Ureter (tissue), 1 donor: ENCODE results near the gene KLF16. TPM values are rescaled to one million over a fixed set of nuclear protein-coding genes. Genes with fewer than 3 reads are reported as not detected.

Experiments
- DNase-seq: peaks from one replicate; pipeline ENCODE4 v3.0.0-alpha.2; 2020; ENCODE audit warnings: low spot score
- total RNA-seq: library from RNA; stranded (reverse); gene quantifications from one replicate; pipeline ENCODE4 v1.2.4, GENCODE V29; 2023
- donor health status: DM: yes; HTN: yes; CAD: no.

The KLF16 gene
- total RNA-seq, 1 donor from 2014 or later = 14.8 TPM

- no peak for DNase-seq
Measured at GRCh38 chr19:1823539-1824251, 39.7 kb downstream of the KLF16 start.

GRCh38 chr19:1823020-1823419 lies 40.4 kb downstream of the KLF16 start:
- no peak for DNase-seq

DNA sequence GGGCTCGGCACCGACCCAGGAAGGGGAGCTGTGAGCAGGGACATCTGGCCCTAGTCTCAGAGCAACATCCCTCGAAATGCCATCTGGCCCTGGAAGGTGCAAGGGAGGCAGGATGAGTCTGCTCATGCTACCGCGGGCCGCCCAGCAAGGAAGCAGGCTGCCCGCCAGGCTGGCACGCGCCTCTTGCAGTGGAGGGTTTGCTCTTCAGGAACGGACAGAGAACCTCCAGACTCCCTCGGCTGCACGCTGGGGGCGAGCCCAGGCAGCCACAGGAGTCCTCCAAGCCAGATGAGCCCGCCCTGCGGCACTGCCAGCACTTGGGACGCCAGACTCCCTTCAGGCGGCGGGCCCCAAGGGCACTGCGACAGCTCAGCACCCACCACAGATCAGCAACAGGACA lies 41.2 kb downstream of the KLF16 start:
- no peak for DNase-seq

DNA sequence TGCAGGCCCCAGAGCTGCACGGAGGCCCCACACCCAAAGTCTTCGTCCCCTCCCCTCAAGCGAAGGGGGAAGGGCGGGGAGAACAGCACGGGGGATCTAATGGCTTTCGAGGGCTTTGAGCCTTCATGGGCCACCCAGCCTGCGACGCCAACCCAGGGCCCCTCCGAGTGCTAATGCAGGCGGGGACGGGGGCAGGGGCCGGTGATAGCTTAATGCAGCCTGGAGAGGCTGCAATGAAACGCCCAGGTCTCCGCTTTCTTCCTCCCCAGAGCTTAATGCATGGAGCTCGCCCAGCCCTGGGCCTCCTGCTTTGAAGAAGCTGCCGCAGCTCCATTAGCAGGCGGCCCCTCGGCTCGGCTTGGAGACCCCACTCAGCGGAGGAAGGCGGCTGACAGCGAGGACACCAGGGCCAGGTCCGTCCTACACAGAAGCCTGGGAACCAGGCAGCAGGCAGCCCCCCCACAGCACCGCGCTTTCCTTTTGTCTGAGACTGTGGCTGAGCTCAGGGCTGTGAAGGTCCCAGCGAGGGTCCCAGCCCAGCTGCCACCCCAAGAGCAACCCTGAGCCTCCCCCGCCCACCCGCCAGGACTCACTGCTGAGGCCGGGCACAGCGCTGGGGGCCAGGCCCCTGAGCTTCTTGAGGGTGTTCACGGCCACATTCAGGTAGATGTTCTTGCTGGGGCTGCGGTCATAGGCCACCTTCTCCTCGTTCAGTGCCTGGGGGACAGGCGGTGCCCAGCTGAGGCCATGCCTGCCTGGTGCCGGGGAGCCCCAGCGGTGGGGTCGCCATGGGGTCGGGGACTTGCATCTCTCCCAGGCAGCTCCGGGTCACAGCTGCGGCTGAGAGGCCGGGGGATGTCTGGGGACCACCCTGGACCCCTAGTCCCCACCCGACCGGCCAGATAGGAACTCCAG lies 43.8 kb downstream of the KLF16 start:
- DNase-seq = no peak

GRCh38 chr19:1818549-1819195 lies 44.7 kb downstream of the KLF16 start:
- DNase-seq = no peak

- no peak for DNase-seq
Measured at GRCh38 chr19:1817553-1818179, 45.7 kb downstream of the KLF16 start.

DNA sequence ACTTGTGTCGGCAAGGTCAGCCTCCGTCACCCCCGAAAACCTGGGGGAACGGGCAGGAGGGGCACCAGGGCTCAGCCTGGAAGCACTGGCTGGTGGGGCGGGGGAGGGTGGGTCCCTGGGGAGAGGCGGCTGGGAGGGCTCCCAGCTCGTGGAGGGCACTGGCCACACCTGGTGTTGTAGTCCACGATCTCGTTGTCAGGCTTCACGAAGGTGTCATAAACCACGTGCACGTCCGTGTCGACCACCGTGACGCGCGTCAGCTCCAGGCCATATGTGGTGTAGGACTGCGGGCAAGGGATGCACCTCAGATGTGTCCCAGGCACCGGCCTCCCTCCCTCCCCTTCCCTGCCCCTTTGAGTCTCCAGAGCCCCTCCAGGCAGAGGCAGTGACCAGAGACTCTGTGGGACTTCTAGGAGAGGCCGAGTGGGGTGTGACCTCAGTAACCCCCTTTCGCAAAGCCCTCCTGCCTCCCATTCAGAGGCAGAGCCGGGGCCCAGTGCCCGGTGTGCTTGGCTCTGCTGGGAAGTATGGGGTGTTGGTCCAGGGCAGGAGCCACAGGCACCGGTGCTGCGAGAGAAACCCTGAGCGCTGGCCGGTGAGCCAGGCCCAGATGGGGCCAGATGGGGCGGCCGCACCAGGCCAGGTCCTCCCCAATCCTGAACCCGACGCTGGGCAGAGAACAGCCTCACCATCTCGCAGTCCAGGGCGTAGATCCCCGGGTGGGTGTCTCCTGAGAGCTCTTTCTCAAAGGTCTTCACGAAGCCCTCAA lies 46.7 kb downstream of the KLF16 start:
- DNase-seq = no peak

- no peak for DNase-seq
Measured at GRCh38 chr19:1815605-1816529, 47.5 kb downstream of the KLF16 start.

DNA sequence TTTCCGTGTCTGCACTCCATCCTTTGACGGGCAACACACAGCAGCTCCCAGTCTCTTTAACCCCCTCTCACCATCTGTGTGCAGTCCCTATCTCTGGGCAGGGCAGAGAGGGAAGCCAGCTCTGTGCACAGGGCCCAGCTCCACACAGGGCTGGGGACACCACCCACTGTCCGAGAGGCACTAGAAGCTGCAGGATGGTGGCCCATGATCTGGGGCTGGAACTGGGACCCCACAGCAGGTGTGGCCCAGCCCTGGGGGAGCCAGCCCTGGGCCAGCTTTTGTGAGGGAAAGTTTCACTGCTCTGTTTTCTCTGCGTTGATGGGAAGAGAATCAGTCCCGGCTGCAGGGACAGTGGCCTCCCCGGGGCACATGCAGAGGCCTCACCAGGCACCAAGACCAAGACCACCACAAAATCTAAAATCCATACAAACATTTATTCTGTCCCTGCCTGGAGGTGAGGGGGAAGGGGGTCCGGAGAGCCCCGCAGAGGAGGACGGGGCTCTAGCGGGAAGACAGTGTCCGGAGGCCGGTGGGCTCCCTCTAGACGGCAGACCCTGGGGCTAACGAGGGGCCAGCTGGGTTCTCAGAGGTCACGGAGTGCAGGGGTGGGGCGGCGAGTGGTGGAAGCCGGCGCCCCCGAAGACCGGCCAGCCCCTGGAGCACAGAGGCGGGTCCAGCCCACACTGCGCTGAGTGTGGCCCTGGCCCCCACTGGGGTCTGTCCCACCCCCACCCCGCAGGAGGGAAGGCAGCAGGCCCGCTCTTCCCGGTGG lies 48.4 kb downstream of the KLF16 start:
- DNase-seq = no peak

DNA sequence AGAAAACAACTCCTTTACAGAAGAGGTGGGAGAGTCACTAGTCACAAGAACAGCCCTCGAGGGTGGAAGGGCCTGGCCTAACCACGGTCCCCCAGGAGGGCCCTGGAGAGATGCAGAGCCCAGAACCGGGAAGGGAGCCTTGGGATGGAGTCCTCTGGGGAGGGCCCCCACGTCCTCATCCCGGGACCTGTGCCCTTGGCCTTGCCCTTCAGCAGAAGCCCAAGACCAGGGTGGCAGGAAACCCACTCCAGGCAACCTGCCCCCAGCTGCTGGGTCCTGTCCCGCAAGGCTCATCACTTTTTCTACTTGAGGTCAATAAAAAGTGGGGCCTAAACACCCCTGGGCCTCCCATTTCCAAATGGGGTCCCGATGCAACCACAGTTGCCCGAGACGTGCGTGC lies 49.0 kb downstream of the KLF16 start:
- DNase-seq = no peak

DNA sequence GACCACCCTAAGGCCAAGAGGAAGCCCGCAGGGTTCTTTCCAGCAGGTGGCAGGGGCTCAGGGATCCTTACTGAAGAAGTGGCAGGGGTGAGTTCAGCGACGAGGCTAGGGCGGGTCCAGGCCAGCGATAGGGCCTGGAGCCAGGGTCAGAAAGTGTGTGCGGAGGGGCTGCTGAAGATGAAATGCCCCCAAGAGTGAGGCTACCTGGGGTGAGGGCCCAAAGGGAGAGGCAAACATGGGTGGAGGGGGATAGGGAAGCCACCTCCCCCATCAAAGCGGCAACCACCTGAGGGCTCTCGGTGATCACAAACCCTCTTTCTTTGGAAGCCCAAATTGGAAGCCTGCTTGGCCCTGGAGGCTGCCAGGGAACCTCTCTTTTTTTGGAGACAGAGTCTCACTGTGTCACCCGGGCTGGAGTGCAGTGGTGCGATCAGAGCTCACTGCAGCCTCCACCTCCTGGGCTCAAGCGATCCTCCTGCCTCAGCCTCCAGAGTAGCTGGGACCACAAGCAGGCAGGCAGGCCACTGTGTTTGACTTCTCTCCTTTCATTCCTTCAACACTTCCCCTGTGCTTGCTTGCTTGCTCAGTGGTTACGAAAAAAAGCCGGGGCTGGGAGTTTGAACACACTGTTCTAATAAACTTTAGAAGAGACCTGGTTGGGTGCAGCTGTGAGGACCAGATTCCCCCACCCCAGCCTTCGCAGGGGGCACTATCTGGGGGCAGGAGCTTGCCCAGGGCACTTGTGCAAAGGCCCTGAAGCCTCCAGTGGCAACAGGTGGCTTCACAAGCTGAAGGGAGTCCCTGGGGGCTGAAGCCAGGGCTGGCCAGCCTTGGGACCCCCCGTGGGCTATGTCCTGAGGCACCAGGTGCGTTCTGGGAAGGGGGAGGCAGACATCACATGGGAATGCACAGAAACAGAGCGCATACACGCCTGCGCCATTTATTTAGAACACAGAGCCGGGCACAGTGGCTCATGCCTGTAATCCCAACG lies 49.9 kb downstream of the KLF16 start:
- no peak for DNase-seq

DNA sequence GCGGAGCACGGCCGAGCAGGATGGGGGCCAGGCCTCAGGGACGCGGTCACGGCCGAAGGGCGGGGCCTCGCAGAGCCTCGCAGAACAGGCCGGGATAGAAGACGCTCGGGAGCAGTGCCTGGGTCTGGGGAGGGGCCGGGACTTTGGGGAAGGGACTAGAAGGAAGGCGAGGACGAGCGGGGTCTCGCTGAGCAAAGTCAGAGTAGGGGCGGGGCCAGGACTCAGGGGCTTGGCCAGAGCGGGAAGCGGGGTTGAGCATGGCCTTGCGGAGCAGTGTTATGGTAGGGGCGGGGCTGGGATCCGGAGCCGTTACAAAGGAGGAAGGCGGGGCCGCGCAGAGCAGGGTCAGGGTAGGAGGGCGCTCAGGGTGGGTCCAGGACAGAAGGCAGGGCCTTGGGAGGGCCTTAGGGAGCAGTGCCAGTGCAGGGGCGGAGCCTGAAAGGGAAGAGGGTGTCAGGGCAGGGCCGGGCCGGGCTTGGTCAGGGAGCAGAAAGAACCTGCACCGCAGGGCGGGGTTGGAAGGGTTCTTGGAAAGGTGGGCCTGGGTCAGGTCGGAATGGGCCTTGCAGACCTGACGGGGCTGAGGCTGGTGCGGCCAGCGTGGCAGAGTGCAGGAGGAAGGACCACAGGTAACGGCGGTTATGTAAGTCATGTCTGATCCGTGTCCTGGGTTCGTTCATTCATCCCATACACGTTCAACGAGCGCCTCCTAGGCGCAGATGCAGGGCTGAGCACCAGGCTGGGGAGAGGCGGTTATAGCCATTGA lies 50.8 kb downstream of the KLF16 start:
- DNase-seq = peak; percentile 90

DNA sequence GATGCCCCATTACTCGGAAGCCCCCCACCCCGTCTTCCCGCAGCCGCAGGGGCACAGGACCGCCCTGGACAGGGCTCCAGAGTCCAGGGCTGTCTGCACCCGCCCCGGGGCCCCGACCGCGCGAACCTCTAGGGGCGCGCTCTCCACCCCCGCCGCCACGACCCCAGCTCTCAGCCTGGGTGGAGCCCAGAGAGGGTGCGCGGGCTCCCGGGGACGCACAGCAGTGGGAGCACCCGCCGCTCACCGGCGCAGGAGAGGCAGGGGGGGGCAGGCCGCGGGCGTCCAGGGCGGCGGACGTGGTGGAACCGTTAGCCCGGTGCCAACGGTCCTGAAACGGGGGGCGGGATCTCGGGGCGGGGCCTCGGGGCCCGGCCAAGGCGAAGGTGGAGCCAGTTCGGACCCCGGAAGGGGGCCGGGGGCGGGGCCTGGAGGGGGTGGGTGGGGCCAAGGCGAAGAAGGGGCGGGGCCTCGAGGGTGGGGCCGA lies 51.4 kb downstream of the KLF16 start, which contains the start of gene ATP8B3:
Gene ATP8B3 (minus strand): TSS at position 335 of the 484 bp plus-strand sequence. CDS start 540 bp downstream, outside the sequence.
- no peak for DNase-seq

- peak; percentile 85 for DNase-seq
Measured at GRCh38 chr19:1811472-1811894, 51.9 kb downstream of the KLF16 start.

DNA sequence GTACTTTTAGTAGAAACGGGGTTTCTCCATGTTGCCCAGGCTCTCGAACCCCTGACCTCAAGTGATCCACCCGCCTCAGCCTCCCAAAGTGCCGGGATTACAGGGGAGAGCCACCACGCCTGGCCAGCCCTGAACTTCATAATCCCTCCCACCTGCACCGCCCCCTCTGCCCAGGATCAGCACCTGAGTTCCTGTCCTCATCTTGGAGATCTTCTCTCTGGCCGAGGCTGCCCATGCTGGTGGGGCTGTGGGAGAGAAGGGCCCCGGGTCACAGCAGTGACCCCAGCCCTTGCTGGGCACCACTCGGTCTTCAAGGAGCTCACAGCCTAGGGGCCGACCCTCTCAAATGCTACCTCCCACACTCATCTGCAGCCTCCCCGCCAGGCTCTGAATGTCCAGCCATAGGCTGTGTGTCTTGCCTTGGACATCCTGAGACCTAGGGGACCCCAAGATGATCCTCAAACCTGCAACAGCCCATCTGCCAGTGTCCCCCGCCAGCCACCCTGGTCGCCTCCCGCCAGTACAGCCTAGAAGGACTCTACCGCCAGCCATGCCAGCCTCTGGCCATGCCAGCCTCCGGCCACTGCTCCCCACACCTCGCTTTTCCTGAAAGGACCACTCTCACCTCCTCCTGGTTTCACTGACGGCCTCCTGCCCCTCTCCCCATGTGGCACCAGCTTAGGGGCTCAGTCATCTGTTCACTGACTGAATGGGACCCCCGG lies 52.8 kb downstream of the KLF16 start:
- no peak for DNase-seq

DNA sequence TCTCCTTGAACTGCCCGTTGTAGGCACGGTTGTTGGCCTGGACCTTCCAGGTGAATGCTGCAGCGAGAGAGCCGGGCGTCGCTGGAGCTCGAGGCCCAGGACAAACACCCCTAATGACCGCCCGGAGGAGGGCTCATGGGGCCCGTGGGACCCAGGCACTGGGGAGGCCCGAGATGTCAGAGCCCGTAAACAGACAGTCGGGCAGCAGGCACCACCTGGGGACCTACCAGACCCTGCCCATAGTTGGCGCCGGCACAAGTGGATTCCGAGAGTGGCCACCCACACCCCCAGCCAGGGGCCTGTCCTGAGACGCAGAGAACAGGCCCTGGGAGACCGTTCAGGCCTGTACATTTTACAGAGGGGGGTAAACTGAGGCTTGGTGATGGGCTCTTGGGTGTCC lies 53.7 kb downstream of the KLF16 start:
- DNase-seq = no peak
